Muscle layer of duodenum (tissue), 2 donors: Measurements from ENCODE around the gene SFI1.
A peak's percentile ranks its signal among the peaks of the same experiment; 100 is the strongest.
"Not testable (repeated sequence)": the region's sequence is repeated elsewhere in the genome, so short reads cannot be mapped to it uniquely, and the experiment has no call there.

ENCODE experiments used
- H3K27ac ChIP-seq: one replicate; pipeline ENCODE4 v1.7.0; 2013; ENCODE audit warnings: mild to moderate bottlenecking, low read length
- H3K27me3 ChIP-seq: one replicate; pipeline ENCODE4 v1.7.0; 2013; ENCODE audit warnings: low read depth, mild to moderate bottlenecking, control low read depth, low read length
- H3K36me3 ChIP-seq, 2 donors: one replicate each; pipeline ENCODE4 v1.7.0; 2013; ENCODE audit warnings: low read length in 2 of 2, control low read depth in 1 of 2, mild to moderate bottlenecking in 1 of 2; ENCODE audit not compliant: insufficient read depth in 2 of 2, control insufficient read depth in 1 of 2
- H3K4me1 ChIP-seq, 2 donors: one replicate each; pipeline ENCODE4 v1.7.0; 2013; ENCODE audit warnings: low read length in 2 of 2, mild to moderate bottlenecking in 2 of 2, control low read depth in 1 of 2, moderate library complexity in 1 of 2; ENCODE audit not compliant: insufficient read depth in 2 of 2, control insufficient read depth in 1 of 2
- H3K4me3 ChIP-seq, 2 donors: one replicate each; pipeline ENCODE4 v1.7.0; 2013; ENCODE audit warnings: low read length in 2 of 2, low read depth in 1 of 2, mild to moderate bottlenecking in 1 of 2
- H3K9me3 ChIP-seq, 2 donors: one replicate each; pipeline ENCODE4 v1.7.0; 2013; ENCODE audit warnings: low read length in 2 of 2, control low read depth in 1 of 2, mild to moderate bottlenecking in 1 of 2; ENCODE audit not compliant: control insufficient read depth in 1 of 2
- donor health status: healthy.

Gene SFI1

GRCh38 chr22:31481129-31481528 lies 15.2 kb upstream of the SFI1 start:
- Histone ChIP-seq H3K4me3 (no peak overlapping the region), H3K27me3 (no peaks in the 10 kb centered on the region), H3K9me3 (no peaks in the 10 kb centered on the region), H3K27ac (no peak overlapping the region), H3K4me1 (peaks cover 0 to 11% of the 10 kb centered on the region in 2 donors), H3K36me3 (peaks cover 18 to 26% of the 10 kb centered on the region in 2 donors)

- peaks cover 0 to 11% of the 10 kb centered on the region in 2 donors for H3K4me1 ChIP-seq
- H3K27ac ChIP-seq, H3K27me3 ChIP-seq, H3K9me3 ChIP-seq, H3K4me3 ChIP-seq: not testable (repeated sequence)
- peaks cover 16 to 26% of the 10 kb centered on the region in 2 donors for H3K36me3 ChIP-seq
Measured at GRCh38 chr22:31482470-31482869, 13.9 kb upstream of the SFI1 start.

GRCh38 chr22:31486369-31486768 lies 10.0 kb upstream of the SFI1 start:
- Histone ChIP-seq H3K4me1 (peaks cover 9 to 28% of the 10 kb centered on the region in 2 donors), H3K36me3 (peaks cover 10 to 20% of the 10 kb centered on the region in 2 donors)
- not testable (repeated sequence) for H3K27ac ChIP-seq, H3K9me3 ChIP-seq, H3K4me3 ChIP-seq, H3K27me3 ChIP-seq

GRCh38 chr22:31486951-31487350 lies 9.4 kb upstream of the SFI1 start:
- H3K27me3 ChIP-seq: no peaks in the 10 kb centered on the region
- no peaks in the 10 kb centered on the region for H3K9me3 ChIP-seq
- H3K36me3 ChIP-seq: peaks cover 10 to 15% of the 10 kb centered on the region in 2 donors
- H3K27ac ChIP-seq: no peak overlapping the region
- peaks cover 10 to 28% of the 10 kb centered on the region in 2 donors for H3K4me1 ChIP-seq
- no peak overlapping the region for H3K4me3 ChIP-seq

GRCh38 chr22:31488346-31488883 lies 7.9 kb upstream of the SFI1 start:
- peak overlapping the region; percentile 56 to 81 for H3K4me3 ChIP-seq
- no peaks in the 10 kb centered on the region for H3K27me3 ChIP-seq
- peaks cover 8 to 11% of the 10 kb centered on the region in 2 donors for H3K36me3 ChIP-seq
- peaks cover 10 to 28% of the 10 kb centered on the region in 2 donors for H3K4me1 ChIP-seq
- H3K9me3 ChIP-seq: no peaks in the 10 kb centered on the region
- peak overlapping the region; percentile 53 for H3K27ac ChIP-seq

GRCh38 chr22:31488988-31489617 lies 7.2 kb upstream of the SFI1 start:
- H3K27me3 ChIP-seq: no peaks in the 10 kb centered on the region
- H3K4me3 ChIP-seq: peak overlapping the region; percentile 56 to 81
- H3K36me3 ChIP-seq: peaks cover 2 to 11% of the 10 kb centered on the region in 2 donors
- H3K4me1 ChIP-seq: peaks cover 10 to 28% of the 10 kb centered on the region in 2 donors
- no peaks in the 10 kb centered on the region for H3K9me3 ChIP-seq
- H3K27ac ChIP-seq: peak overlapping the region; percentile 53

GRCh38 chr22:31489632-31490495 lies 6.5 kb upstream of the SFI1 start, which contains the start of gene EIF4ENIF1:
TSS of gene EIF4ENIF1 (minus strand) at chr22:31489842. CDS start at chr22:31488718, 1,124 bp downstream.
- Histone ChIP-seq H3K27ac (peak within 1 kb of the TSS; percentile 97), H3K27me3 (no peaks in the 10 kb centered on the region), H3K36me3 (peaks cover 0 to 10% of the 10 kb centered on the region in 2 donors), H3K4me1 (peaks cover 10 to 23% of the 10 kb centered on the region in 2 donors), H3K4me3 (peak within 1 kb of the TSS; percentile 81 to 87), H3K9me3 (no peaks in the 10 kb centered on the region)

- H3K4me1 ChIP-seq: peaks cover 10 to 21% of the 10 kb centered on the region in 2 donors
- peak overlapping the region; percentile 97 for H3K27ac ChIP-seq
- H3K27me3 ChIP-seq: no peaks in the 10 kb centered on the region
- no peaks in the 10 kb centered on the region for H3K9me3 ChIP-seq
- H3K4me3 ChIP-seq: peak overlapping the region; percentile 81 to 87
- peaks cover 0 to 4% of the 10 kb centered on the region in 2 donors for H3K36me3 ChIP-seq
Measured at GRCh38 chr22:31490496-31490925, 5.8 kb upstream of the SFI1 start.

GRCh38 chr22:31491218-31491962 lies 4.9 kb upstream of the SFI1 start:
- Histone ChIP-seq H3K27ac (peak overlapping the region; percentile 97), H3K4me3 (peak overlapping the region; percentile 81 to 87), H3K4me1 (peaks cover 10 to 22% of the 10 kb centered on the region in 2 donors)

GRCh38 chr22:31492151-31492550 lies 4.2 kb upstream of the SFI1 start:
- H3K27ac ChIP-seq: no peak overlapping the region
- H3K9me3 ChIP-seq: no peaks in the 10 kb centered on the region
- H3K4me3 ChIP-seq: no peak overlapping the region
- peaks cover 11 to 22% of the 10 kb centered on the region in 2 donors for H3K4me1 ChIP-seq
- H3K36me3 ChIP-seq: peaks cover 0 to 4% of the 10 kb centered on the region in 2 donors
- no peaks in the 10 kb centered on the region for H3K27me3 ChIP-seq

More at GRCh38 chr22:31491218-31491962, 4.9 kb upstream of the SFI1 start:
- H3K9me3 ChIP-seq: no peaks in the 10 kb centered on the region
- no peaks in the 10 kb centered on the region for H3K27me3 ChIP-seq
- H3K36me3 ChIP-seq: peaks cover 0 to 4% of the 10 kb centered on the region in 2 donors
